Activated CD4-positive, alpha-beta T cell treated with anti-CD3 and anti-CD28 coated beads, Interleukin-10, Interleukin-2, amounts not matched to agents 100 ng/mL and 50 ng/mL, durations not matched to agents 16 hours and 8 hours (primary cell): ENCODE measurements around the gene MYH6.
"Not testable (repeated sequence)": the region's sequence is repeated elsewhere in the genome, so short reads cannot be mapped to it uniquely, and the experiment has no call there.

Experiments
- DNase-seq: peaks from one replicate; pipeline ENCODE4 v3.0.0-alpha.2; 2020

The MYH6 gene

DNA sequence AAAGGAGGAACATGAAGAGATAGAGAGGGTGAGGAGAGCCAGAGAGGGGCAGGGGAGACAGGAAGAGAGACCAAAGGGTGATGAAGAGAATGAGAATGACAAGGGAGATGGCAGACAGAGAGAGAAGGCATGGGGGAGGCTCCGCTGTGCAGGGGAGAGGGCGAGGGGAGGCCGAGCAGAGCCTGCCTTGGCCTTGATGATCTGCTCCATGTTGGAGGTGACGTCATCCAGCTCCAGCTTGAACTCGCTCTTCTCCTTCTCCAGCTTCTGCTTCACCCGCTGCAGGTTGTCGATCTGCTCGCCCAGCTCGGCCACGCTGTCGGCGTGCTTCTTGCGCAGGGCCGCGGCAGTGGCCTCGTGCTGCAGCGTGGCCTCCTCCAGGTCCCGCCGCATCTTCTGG is 18.2 kb downstream of the MYH6 start:
- not testable (repeated sequence) for DNase-seq

DNA sequence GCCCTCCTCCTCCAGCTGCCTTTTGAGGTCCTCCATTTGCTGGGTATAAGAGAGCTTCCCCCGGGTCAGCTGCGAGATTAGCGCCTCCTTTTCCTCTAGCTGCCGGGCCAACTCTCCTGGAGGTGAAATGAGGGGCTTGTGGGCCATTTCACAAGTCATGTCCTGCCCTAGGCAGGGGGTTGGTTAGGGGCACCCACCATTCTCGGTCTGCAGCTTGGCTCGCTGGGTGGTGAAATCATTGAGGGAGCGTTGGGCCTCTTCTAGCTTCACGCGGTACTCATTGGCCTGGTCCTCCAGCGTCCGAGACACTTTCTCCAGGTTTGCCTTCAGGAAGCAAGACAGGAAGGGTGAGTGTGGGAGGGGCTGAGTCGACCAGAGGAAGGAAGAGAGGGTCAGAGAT is 18.7 kb downstream of the MYH6 start:
- no peak for DNase-seq

DNA sequence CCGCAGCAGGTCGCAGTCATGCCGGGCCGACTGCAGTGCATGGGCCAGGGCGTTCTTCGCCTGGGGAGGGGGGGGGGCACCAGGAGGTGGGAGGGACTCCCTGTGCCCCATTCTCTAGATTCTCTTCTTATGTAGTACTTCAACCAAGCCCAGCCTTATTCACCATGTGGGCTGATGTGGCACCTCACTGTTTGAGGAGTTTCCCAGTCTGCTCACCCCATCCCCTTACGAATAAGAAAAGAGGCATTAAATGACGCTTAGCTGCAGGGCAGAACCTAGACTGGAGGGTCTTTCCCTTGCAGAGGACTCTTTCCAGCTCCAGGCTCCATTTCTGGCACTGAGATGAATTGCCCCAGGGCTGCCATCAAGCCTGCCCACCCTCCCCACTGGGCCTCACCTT is 19.1 kb downstream of the MYH6 start:
- no peak for DNase-seq

DNA sequence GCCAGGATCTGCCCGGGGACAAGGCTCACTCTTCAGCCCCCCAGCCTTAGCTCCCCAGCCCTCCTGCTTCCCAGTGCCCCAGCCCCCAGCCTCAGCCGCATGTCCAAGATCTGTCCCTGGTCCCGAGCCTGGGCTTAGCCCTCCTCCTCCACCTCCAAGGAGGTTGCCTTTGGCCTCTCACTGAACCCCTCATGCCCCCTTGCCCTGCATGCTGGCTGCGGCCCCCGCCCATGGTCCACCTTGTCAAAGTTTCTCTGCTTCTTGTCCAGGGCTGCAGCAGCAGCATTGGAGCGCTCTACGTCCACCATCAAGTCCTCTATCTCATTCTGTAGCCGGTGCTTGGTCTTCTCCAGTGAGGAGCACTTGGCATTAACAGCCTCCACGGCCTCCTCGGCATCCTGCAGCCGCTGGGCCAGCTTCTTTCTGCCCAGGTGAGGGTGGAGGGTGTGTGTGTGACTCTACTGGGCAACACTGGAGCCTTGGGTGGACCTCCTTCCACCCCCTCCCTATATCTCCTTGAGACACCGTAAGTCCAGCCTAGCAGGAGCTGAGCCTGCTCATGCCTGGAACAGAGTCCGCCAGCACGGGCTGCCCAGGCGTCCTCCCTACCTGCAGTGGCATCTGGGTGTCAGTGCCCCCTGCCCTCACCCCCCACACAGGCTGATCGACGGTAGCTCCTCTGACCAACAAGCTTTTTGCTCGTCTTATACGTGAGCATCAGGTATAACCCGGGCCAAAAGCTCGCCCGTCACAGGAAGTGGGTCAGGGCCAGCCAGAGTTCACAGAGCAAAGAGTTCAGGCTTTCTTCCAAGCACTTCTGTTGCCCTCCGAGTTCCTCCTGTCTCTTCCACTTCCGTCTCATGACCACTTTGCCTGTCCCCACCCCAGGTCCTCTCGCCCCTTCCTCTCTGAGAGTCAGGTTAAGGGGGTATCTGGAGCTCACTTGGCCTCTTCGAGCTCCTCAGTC is 19.9 kb downstream of the MYH6 start:
- no peak for DNase-seq

DNA sequence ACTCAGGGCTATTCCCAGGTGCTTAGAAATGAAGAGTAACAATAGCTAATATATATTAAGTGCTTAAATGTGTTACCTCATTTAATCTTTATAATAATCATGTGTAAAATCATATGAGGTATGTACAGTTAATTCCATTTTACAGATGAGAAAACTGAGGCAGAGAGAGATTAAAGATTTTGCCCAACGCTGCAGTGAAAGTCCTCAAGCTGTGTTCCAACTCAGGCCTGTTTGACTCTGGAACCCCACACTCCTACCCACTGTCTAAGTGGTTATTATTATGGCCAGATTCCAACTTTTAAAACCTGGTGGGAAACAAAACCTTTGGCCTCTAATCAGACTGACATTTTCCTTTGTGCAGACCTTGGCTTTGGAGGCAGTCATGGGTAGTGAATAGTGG is 21.1 kb downstream of the MYH6 start:
- no peak for DNase-seq

DNA sequence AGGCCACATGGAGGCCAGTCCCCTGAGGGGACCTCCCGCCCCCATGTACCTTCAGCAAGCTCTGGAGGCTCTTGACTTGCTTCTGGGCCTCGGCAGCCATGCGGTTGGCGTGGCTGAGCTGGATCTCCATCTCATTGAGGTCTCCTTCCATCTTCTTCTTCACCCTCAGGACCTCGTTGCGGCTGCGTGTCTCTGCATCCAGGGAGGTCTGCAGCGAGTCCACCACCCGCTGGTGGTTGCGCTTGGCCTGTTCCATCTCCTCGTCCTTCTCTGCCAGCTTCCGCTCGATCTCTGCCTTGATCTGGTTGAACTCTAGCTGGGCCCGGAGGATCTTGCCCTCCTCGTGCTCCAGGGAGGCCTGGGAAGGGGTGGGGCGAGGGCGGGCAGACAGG is 21.8 kb downstream of the MYH6 start:
- DNase-seq = not testable (repeated sequence)

DNA sequence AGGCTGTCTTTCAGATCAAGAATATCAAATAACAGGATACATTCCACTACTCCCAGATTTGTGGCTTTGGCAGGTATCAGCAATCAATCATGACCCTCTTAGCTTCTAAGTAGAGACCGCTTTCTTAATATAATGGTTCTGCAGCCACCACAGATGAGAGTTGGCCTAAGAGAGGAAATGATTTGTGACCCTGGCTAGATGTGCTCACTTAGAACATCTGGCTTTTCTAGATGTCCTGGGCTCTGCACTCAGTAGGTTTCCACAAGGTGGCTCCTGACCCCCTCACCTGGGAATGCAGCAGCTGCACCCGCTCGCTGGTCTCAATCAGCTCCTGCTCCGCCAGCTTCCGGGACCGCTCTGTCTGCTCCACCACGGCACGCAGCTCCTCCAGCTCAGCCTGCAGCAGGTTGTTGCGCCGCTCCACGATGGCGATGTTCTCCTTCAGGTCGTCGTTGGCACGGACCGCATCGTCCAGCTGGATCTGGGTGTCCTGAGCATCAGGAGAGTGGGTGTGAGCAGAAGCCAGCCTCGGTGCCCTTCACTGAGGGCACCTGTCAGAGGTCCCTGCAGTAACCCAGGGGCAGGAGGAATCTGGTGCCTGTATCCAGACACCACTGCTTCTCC is 22.3 kb downstream of the MYH6 start:
- no peak for DNase-seq

DNA sequence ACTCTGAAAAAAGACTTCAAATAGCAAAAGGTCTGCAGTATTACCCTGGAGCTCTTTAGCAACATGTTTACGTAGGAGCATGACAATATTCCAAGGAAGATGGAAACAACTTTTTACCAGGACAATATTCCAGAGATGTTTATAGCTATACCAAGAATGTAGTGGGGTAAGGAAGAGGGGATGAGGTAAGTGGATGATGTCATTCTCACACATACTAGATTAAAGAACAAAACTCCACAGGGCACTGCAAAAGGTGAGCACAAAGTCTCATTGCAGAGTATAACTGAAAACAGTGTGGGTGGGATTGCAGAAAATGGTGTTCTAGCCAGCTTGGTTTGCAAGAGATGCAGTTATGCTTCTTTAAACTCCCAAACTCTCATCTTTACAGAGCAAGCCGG is 22.8 kb downstream of the MYH6 start:
- no peak for DNase-seq

DNA sequence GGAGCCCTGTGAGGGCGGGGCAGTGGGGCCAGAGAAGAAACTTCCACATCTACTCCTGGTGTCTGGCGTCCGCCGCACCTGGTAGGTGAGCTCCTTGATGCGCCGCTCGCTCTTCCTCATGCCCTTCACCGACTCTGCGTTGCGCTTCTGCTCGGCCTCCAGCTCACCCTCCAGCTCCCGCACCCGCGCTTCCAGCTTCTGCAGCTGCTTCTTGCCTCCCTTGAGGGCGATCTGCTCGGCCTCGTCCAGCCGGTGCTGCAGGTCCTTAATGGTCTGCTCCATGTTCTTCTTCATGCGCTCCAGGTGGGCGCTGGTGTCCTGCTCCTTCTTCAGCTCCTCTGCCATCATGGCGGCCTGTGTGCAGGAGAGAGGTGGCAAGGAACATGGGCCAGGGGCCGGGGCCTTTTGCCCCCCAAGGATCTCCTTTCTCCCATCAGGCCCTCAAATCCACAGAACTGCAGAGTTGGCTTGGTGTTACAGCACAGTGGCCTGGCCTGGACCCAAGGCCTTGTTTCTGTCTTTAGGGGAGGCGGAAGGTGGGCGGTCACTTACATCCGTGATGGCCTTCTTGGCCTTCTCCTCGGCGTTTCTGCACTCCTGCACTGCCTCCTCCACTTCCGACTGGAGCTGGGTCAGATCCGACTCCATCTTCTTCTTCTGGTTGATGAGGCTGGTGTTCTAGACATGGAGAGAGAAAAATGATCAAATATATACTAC is 23.6 kb downstream of the MYH6 start:
- no peak for DNase-seq

DNA sequence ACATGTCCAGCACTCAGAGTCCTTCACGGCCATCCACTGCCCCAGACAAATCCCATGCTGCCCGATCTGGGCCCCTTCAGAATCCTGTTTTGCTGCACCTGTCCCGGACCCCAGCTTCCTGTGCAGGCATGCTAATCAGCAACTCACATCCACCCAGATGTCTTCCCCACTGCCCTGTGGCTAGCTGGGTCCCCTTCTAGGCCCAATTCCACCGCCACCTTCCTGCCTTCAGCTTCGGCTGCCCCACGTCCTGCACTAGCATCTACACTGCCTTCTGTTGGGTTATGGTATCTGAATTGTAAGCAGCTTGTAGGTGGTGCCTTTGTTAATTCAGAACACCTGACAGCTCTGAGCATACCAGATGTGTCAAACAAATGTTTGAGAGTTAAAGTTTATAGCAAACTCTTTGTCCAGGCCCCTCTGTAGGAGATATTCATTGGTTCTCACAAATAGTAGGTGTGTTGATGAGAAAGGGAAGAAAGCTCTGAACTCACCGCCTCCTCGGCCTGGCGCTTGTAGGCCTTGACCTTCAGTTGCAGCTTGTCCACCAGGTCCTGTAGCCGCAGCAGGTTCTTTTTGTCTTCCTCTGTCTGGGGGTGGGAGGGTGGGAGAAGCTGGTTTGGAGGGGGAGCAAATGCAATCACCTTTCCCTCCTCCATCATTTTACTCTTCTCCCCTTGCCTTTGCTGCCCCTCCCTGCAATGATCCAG is 25.2 kb downstream of the MYH6 start:
- DNase-seq = no peak

DNA sequence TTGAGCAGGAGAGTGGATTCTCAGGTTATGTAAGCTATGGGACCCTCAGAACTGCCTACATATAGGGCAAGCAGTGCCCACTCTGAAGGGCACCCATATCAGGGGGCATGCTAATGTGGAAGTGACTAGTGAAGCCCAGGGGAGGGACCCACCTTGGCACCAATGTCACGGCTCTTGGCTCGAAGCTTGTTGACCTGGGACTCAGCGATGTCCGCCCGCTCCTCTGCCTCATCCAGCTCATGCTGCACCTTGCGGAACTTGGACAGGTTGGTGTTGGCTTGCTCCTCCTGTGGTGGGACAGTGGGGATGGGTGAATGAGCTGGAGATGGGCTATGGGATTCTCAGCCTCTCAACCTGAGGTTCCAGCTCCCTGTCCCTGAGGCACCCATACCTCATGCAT is 25.8 kb downstream of the MYH6 start:
- no peak for DNase-seq

DNA sequence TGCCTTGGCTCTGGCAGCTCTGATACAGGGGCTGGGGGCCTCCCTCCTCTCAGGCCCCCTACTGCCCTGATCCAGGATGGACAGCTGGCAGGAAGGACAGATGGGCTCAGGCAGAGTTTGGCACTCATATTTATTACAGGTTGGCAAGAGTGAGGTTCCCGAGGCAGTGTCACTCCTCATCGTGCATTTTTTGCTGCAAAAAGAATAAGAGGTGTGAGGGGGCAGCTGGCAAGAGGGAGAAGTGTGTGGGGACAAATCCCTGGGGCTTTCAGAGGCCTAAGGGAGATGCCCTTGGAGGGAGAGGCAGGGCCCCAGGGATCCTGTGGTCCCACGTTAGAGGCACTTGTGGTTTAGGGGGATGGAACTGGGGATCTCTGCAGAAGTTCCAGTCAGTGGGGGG is 26.2 kb downstream of the MYH6 start:
- no peak for DNase-seq

DNA sequence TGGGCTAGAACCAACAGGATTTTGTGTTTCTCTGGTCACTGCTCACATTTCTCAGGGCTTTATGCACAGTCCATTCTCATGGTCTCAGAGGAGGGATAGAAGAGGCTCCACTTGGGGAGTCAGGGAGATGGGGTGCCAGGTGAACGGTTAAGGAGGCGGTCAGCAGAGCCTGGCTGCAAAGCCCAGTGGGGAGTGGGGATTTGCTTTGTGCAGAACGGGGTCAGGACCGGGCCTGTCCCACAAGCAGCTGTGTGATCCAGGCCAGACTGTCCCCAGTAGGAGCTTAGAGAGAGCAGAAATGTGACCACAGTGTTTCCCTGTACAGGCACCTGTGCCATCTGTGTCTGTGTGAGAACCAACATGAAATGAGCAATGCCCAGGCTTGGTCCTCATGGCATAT is 27.1 kb downstream of the MYH6 start:
- no peak for DNase-seq

DNA sequence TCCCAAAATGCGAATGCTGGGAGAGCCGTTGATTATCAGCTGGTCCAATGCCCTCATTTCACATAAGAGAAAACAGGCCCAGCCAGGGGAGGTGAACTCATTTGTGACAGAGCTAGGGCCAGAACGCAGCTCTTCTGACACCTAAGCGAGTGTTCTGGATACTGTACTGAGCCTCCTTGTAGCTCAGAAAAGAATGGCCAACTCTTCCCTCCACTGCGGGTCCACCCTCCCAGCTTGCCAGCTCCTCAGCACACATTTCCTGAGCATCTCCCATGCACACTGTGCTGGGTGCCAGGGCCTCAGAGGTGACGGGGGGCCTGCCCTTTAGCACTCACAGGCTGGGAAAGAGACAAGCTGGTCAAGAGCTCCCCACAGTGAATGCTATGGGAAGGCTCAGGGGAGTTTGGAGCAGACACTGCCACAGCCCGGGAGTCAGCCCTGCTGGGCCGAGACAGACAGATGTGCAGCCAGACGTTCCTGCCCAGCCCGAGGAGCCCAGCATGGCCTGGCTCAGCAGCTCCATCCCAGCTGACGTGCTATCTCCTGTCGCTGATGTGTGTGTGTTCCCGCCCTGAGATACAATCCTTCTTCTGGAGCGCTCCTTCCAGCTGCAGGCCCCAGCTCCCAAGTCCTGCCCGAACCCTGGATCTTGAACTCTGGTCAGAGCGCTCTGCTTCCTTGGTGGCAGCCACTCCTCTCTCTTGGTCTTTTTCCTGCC is 27.7 kb downstream of the MYH6 start:
- no peak for DNase-seq

DNA sequence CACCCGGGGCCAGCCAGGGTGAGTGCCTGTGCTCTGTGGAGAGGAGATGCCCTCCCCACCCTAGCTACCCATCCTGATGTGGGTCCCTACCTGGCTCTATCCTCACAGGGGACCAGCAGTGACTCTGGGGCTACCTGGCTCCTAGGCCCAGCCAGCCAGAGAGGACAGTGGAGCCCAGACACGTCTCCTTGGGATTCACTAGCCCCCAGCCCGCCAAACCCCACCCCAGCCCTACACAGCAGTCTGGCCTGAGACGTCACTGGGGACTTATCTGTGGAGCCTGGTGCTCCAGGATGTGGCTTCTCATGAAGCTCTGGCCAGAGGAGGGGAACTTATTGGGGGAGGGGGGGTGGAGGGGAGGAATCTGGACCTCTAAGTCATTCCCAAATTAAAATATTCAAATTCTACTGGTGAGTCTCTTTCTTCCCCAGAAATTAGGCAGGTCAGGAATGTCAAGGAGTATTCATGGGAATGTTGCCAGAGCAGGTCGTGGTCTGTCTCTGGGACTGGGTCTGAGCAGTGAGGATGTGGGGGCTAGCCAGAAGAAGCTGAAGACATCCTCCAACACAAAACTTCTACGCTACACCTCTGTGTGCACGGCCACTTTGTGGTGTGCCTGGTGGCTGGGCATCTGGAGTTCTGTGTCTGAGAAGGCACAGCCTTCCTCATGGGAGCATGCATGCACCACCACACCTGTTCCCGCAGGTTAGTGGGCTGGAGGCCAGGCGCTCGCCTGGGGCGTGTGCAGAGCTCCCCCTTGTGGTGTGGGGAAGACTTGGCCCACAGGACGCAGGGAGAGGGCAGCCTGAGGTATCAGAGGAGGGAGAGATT is 28.5 kb downstream of the MYH6 start:
- DNase-seq = peak; percentile 72

DNA sequence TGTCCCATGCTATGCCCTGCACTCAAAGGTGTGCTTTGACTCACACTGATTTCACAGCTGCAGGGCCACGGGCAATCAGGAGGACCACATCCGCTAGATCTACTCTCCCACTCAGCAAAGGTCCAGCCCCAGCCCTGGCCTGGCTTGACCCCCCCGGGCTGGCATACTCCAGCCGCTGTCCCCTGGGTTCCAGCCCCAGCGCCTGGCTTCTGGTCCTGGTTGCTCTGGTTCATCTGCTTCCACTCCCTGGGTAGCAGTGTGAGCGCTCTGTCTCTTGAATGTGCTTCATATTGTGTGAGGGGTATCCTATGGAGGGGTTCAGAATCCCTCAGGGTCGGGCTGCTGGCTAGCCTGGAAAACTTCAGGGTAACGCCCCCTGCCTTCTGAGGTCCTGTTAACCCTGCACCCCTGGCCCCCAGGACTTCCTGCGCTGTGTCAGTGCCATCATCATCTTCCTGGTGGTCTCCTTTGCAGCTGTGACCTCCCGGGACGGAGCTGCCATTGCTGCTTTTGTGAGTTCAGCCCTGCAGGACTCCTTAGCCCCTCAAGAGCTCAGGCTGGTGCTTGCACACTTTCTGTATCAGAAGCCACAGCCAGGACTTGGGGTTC is 29.4 kb downstream of the MYH6 start:
- no peak for DNase-seq

DNA sequence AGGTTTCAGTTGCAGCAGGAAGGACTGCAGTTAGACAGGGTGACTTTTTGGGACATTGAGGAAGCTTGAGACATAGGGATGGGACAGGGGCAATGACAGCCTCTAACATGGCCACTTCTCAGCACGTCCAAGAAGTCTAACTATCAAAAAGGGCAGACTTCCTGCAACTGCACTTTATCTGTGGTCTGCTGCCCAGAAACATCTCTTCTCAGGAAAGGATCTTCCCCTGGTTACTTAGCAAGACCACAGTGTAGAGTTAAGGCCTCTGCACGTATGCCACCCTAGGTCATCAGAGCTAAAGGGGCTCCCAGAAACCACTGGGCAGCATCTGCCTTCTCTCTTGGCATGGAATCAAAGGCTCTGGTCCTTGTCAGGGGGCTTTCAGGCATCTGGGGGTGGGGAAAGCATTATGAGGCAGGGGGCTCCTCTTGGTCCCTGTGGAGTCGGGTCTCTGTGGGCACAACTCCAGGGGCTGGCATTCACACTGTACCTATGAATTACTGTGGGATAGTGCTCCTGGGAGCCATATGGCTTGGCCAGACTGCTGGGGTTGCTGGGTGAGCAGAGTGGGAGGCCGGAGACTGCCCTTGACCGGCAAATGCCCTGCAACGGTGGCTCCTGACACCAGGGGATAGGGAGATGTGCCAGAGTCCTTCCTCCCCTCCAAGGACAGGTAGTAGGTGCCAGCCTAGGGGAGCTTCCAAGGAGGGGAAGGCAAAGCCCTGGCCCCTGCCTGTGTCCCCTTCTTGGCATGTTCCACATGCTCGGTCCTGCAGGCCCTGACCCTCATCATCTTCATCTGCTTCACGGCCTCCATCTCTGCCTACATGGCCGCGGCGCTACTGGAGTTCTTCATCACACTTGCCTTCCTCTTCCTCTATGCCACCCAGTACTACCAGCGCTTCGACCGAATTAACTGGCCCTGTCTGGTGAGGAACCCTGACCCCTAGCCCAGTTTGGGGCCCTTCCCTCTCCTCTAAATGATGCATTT is 30.2 kb downstream of the MYH6 start:
- no peak for DNase-seq

DNA sequence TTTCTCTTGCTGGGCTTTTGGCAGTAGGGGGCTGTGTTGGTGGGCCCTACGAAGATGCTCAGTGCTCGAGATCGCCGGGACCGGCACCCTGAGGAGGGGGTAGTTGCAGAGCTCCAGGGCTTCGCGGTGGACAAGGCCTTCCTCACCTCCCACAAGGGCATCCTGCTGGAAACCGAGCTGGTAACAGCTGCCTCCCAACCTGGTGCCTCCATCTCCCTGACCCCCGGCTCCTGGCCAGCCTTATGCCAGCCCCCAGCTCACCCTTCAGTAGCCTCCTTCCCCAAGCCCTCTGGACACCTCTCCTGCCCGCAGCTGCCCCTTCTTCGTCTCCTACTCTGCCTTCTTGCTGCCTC is 30.9 kb downstream of the MYH6 start:
- DNase-seq = no peak

DNA sequence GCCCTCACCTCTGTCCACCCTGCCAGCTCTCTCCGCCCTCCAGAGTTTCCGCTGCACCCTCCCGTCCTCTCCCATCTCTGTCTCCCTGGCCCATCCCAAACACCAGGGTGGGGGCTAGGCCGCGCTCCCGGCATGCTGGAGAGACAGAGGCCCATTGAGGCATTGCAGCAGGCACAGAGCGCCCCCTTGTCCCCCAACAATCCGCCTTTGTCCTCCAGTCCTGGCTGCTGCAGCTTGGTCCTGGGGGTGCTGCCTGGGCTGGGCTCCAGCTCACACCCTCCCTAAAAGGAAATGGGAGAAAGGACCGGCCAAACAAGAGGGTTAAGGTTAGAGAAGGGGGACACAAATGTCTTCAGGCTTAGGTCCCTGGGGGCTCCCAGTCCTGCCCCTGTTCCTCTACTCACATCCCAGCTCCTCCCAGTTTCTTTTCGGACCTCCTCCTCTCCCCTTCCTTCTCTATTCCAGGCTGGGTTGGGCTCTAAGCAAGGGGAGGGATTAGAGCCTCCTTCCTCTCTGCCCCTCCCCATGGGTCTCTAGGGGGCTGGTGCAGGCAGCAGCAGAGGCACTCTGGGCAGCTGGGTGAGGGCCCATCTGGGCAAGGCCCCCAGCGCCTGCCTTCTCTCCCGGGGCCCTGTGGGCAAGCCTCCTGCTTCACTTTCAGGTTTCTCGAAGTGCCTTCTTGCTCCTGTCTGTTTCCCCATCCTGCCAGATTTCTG is 31.4 kb downstream of the MYH6 start, which contains the start of gene CMTM5:
Gene CMTM5, plus strand, starts transcription at position 565 of the 716 bp plus-strand sequence. CDS start 206 bp downstream, outside the sequence.
- DNase-seq = no peak
